PC-3 (cell line): ENCODE results near the gene EPHB3.

ENCODE experiments used
- CTCF ChIP-seq: fragments of 300-600 bp; sonication (generic); conservative IDR thresholded peaks from 2 replicates; pipeline ENCODE4 v1.5.1; 2017; ENCODE audit warnings: antibody characterized with exemption, low read depth, mild to moderate bottlenecking, low read length
- EZH2 ChIP-seq: fragments of 300-600 bp; sonication (generic); IDR thresholded peaks from one replicate; pipeline ENCODE4 v1.6.1; 2017; ENCODE audit warnings: antibody characterized with exemption, mild to moderate bottlenecking, low read length; ENCODE audit not compliant: unreplicated experiment
- EZH2phosphoT487 ChIP-seq: fragments of 300-600 bp; sonication (generic); IDR thresholded peaks from 2 replicates; pipeline ENCODE4 v1.6.1; 2018; ENCODE audit warnings: mild to moderate bottlenecking, antibody characterized with exemption, low read length, borderline replicate concordance

GRCh38 chr3:184556582-184557347 lies 4.8 kb upstream of the EPHB3 start:
- TF ChIP-seq EZH2 (no peak), EZH2phosphoT487 (no peak), CTCF (no peak)
